ENCODE results near the gene NDUFS8. TPM values are rescaled to one million over a fixed set of nuclear protein-coding genes. Genes with fewer than 3 reads are reported as not detected.

The NDUFS8 gene
- total RNA-seq, 2 donors from 2014 or later = 247 to 274 TPM

DNA sequence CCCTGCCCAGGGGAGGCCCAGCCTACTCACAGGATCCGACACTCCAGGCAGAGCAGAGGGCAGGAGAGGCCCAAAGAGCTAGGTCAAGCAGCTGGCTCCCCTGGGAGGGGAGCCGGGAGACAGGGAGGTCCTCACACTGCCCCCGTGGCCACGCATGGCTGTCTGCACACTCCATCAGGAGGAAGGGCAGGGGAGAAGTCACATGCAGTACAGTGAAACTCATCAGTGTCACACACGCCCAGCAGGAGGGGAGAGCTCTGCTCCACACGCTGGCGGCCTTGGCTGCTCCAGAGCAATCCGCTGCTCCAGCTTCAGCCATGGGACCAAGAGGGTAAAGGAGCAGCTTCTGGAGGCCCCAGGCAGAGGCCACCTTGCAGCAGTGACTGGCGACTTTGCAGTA, 22.6 kb downstream of the NDUFS8 start:
- H3K36me3 ChIP-seq = no peaks in the 10 kb centered on the region
- no peaks in the 10 kb centered on the region for H3K27me3 ChIP-seq (replicated peaks; ENCODE audit: insufficient read depth)
- TF ChIP-seq, protein P1, sequence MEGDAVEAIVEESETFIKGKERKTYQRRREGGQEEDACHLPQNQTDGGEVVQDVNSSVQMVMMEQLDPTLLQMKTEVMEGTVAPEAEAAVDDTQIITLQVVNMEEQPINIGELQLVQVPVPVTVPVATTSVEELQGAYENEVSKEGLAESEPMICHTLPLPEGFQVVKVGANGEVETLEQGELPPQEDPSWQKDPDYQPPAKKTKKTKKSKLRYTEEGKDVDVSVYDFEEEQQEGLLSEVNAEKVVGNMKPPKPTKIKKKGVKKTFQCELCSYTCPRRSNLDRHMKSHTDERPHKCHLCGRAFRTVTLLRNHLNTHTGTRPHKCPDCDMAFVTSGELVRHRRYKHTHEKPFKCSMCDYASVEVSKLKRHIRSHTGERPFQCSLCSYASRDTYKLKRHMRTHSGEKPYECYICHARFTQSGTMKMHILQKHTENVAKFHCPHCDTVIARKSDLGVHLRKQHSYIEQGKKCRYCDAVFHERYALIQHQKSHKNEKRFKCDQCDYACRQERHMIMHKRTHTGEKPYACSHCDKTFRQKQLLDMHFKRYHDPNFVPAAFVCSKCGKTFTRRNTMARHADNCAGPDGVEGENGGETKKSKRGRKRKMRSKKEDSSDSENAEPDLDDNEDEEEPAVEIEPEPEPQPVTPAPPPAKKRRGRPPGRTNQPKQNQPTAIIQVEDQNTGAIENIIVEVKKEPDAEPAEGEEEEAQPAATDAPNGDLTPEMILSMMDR (IDR thresholded peaks at IDR 0.05) = no peak
- TF ChIP-seq POLR2A (IDR thresholded peaks at IDR 0.05) = no peak
- no peak for TF ChIP-seq POLR2AphosphoS5 (IDR thresholded peaks at IDR 0.05)
- no peak for DNase-seq (ENCODE audit: low spot score)
- no peaks in the 10 kb centered on the region for H3K4me1 ChIP-seq (replicated peaks)
- intact Hi-C loops (cut with DNase I) = no loop called here
- 71% methylated on average over 8 of the region's 9 CpGs for WGBS
- H3K27ac ChIP-seq = no peak overlapping the region
- H3K4me3 ChIP-seq = no peak overlapping the region
- no peaks in the 10 kb centered on the region for H3K9me3 ChIP-seq

DNA sequence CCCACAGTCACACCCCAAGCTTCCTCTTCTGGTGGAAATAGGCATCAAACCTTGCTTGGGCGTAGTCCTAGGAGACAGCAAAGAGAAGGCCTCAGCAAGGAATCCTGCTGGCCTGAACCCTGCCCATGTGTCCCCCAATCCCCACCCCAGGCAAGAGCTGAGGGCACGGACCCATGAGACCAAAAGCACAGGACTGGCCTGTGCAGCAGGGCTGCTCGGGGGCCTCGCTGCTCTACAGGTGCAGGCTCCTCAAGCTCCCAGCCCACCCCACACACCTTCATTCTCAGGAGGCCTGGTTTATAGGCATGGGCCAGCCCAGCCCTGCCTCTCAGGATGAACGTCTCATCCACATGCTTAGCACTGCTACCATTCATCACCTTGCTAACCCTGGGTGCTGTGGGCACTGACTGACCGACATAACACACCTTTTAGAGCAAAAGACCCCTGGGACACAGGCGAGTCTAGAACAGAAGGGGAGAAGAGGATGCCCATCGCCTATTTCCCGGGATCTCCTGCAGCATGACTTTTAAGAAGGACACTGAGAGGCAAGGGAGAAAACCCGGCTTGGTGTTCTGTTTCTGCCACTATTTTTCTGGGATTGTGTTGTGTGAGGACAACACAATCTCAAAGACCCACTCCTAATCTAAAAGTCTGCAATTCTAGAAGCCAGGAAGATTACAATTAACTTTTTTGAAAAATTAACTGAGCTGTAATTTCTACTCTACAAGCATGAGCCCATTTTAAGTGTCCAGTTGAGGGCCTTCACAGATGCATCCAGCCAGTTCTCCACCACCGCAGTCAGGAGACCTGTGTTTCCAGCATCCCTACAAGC, 23.7 kb downstream of the NDUFS8 start:
- no peaks in the 10 kb centered on the region for H3K27me3 ChIP-seq (replicated peaks; ENCODE audit: insufficient read depth)
- intact Hi-C loops (cut with DNase I) = no loop called here
- 83% methylated on average over 11 of the region's 11 CpGs for WGBS
- no peak overlapping the region for H3K4me3 ChIP-seq
- DNase-seq (ENCODE audit: low spot score) = no peak
- no peak for TF ChIP-seq POLR2A (IDR thresholded peaks at IDR 0.05)
- TF ChIP-seq, protein P1 (IDR thresholded peaks at IDR 0.05) = no peak
- TF ChIP-seq POLR2AphosphoS5 (IDR thresholded peaks at IDR 0.05) = no peak
- H3K36me3 ChIP-seq = peaks cover 0 to 5% of the 10 kb centered on the region in 2 donors
- no peaks in the 10 kb centered on the region for H3K9me3 ChIP-seq
- H3K4me1 ChIP-seq (replicated peaks) = no peaks in the 10 kb centered on the region
- H3K27ac ChIP-seq = no peak overlapping the region

DNA sequence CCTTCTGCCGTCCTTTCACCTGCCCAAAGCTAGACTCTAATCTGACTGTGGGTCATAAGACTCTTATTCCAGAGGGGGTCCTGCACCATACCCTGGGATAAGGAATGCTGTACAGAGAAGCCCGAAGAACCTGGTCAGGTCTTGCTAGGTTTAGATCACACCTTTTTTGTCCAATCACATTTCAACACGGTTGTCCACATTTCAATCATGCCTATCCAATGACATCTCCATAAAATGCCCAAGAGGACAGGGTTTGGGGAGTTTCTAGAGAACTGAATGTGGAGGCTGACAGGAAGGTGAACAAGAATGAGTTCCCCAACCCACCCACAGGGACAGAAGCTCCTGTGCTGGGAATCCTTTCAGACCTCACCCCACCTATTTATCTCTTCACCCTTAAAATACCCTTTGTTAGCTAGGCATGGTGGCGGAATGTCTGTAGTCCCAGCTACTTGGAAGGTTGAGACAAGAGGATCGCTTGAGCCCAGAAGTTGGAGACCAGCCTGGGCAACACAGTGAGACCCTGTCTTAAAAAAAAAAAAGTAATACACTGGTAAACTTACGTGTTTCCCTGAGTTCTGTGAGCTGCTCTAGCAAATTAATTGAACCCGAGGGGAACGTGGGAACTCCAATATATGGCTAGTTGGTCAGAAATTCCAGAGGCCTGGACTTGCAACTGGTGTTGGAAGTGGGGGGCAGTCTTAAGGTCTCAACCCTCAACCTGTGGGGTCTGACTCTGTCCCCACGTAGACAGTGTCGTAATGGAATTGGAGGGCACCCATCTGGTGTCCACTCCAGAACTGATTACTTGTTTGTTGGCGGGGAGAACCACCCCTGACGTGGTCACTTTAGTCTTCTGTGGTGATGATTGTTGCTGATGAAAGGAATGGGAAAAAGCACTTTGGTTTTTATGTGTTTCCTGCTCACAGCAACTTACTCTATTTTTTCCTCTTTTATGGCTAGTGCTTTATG, 26.1 kb downstream of the NDUFS8 start:
- 92% methylated on average over 12 of the region's 12 CpGs for WGBS
- H3K27me3 ChIP-seq (replicated peaks; ENCODE audit: insufficient read depth) = no peaks in the 10 kb centered on the region
- H3K36me3 ChIP-seq = peaks cover 3 to 10% of the 10 kb centered on the region in 2 donors
- no peak for TF ChIP-seq POLR2AphosphoS5 (IDR thresholded peaks at IDR 0.05)
- TF ChIP-seq POLR2A (IDR thresholded peaks at IDR 0.05) = no peak
- TF ChIP-seq, protein P1 (IDR thresholded peaks at IDR 0.05) = no peak
- intact Hi-C loops (cut with DNase I) = no loop called here
- H3K4me3 ChIP-seq = no peak overlapping the region
- no peak for DNase-seq (ENCODE audit: low spot score)
- no peak overlapping the region for H3K27ac ChIP-seq
- H3K4me1 ChIP-seq (replicated peaks) = no peaks in the 10 kb centered on the region
- no peaks in the 10 kb centered on the region for H3K9me3 ChIP-seq

DNA sequence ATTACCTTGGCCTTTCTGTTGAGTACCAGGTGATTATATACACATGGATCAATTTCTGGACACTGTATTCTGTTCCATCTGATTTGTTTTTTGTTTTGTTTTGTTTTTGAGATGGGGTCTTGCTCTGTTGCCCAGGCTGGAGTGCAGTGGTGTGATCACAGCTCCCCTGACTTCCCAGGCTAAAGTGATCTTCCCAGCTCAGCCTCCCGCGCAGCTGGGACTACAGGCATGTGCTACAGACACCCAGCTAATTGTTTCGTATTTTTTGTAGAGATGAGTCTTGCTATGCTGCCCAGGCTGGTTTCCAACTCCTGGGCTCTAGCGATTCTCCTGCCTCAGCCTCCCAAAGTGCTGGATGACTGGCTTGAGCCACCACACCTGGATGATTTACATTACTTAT, 27.3 kb downstream of the NDUFS8 start:
- H3K9me3 ChIP-seq = no peaks in the 10 kb centered on the region
- no peak for TF ChIP-seq POLR2A (IDR thresholded peaks at IDR 0.05)
- TF ChIP-seq POLR2AphosphoS5 (IDR thresholded peaks at IDR 0.05) = no peak
- TF ChIP-seq, protein P1 (IDR thresholded peaks at IDR 0.05) = no peak
- no peaks in the 10 kb centered on the region for H3K4me1 ChIP-seq (replicated peaks)
- no peak overlapping the region for H3K27ac ChIP-seq
- no peak for DNase-seq (ENCODE audit: low spot score)
- H3K27me3 ChIP-seq (replicated peaks; ENCODE audit: insufficient read depth) = no peaks in the 10 kb centered on the region
- no peak overlapping the region for H3K4me3 ChIP-seq
- H3K36me3 ChIP-seq = peaks cover 8 to 17% of the 10 kb centered on the region in 2 donors
- 98% methylated on average over 4 of the region's 4 CpGs for WGBS
- intact Hi-C loops (cut with DNase I) = no loop called here
